K562 (cell line): ENCODE results near the gene GPR68. TPM values are rescaled to one million over a fixed set of nuclear protein-coding genes. Genes with fewer than 3 reads are reported as not detected.

Experiments used
- ATAC-seq: fragments of 200-7000 bp; cut with Tn5 transposase; 3 replicates; pipeline ENCODE4 v1.9.1; 2020; ENCODE audit warnings: moderate library complexity
- BruUV-seq: library from RNA; stranded (reverse); fragments of 400-500 nt; replicated peaks from 2 replicates; lab custom pipeline; 2021; lab: Mats Ljungman, UMichigan
- CTCF ChIA-PET: fragments of 300-600 bp; formaldehyde crosslinking; extraction: SDS; loops from one replicate; lab custom pipeline; 2021; ENCODE audit warnings: low intra/inter-chr PET ratio; lab: Yijun Ruan, JAX
- POLR2A ChIA-PET: fragments of 300-600, 350-650 bp; sonication (Branson Sonifier 250); formaldehyde crosslinking; extraction: SDS; loops from one replicate; lab custom pipeline; 2021; ENCODE audit warnings: antibody characterized with exemption, inconsistent platforms; lab: Yijun Ruan, JAX
- DNase-seq, 4 experiments: peaks; one replicate each; pipeline versions ENCODE4 v3.0.0 to v3.0.0-alpha.2; 2011 to 2018; ENCODE audit warnings: low spot score in 3 of 4, mixed read lengths in 3 of 4; ENCODE audit errors: extremely low read depth in 1 of 4
- FAIRE-seq: peaks from 2 replicates; lab custom pipeline; 2011; peaks lifted over from hg19 to GRCh38; lab: Jason Lieb, UNC
- H2AFZ ChIP-seq: 2 replicates; pipeline ENCODE4 v1.6.0; 2011; ENCODE audit warnings: low read depth, low read length, control low read depth, inconsistent platforms
- H3K27ac ChIP-seq: fragments of 200-600 bp; 3 replicates; pipeline ENCODE4 v1.8.0; 2011; ENCODE audit warnings: low read depth, mild to moderate bottlenecking, control low read depth, inconsistent platforms, low read length, moderate library complexity, mixed read lengths; ENCODE audit errors: extremely low read depth
- H3K27me3 ChIP-seq, 2 experiments: fragments of 300-600 bp in 1 of 2; 2 replicates in 1 of 2; 3 replicates in 1 of 2; pipeline versions ENCODE4 v1.6.0 to v1.8.0; 2011; ENCODE audit warnings: inconsistent platforms in 2 of 2, low read length in 2 of 2, mild to moderate bottlenecking in 1 of 2, mixed read lengths in 1 of 2, moderate library complexity in 1 of 2; ENCODE audit not compliant: control insufficient read depth in 2 of 2, insufficient read depth in 2 of 2
- H3K36me3 ChIP-seq: fragments of 300-600 bp; 3 replicates; pipeline ENCODE4 v1.8.0; 2011; ENCODE audit warnings: mild to moderate bottlenecking, low read length, inconsistent platforms; ENCODE audit not compliant: control insufficient read depth, insufficient read depth
- H3K4me1 ChIP-seq, 2 experiments: fragments of 200-600 bp in 1 of 2; replicated peaks in 1 of 2; 2 replicates in 1 of 2; 3 replicates in 1 of 2; pipeline versions ENCODE4 v1.5.1 to v1.8.0; 2011; ENCODE audit warnings: inconsistent platforms in 2 of 2, low read length in 2 of 2, mild to moderate bottlenecking in 1 of 2, mixed read lengths in 1 of 2, moderate library complexity in 1 of 2; ENCODE audit not compliant: control insufficient read depth in 2 of 2, insufficient read depth in 2 of 2
- H3K4me2 ChIP-seq: 2 replicates; pipeline ENCODE4 v1.6.1; 2011; ENCODE audit warnings: low read length, control low read depth, inconsistent platforms, mixed read lengths; ENCODE audit not compliant: insufficient read depth
- H3K4me3 ChIP-seq: fragments of 200-600 bp; sonication (generic), shearing (Covaris generic); 2 replicates; pipeline ENCODE4 v1.5.1; 2016; ENCODE audit warnings: control low read depth, inconsistent platforms
- H3K79me2 ChIP-seq: fragments of 200-600 bp; 3 replicates; pipeline ENCODE4 v1.8.0; 2011; ENCODE audit warnings: low read length, inconsistent platforms; ENCODE audit not compliant: control insufficient read depth, insufficient read depth
- H3K9ac ChIP-seq, 2 experiments: 2 replicates each; pipeline versions ENCODE4 v1.6.0 to v1.6.1; 2011; ENCODE audit warnings: low read depth in 2 of 2, low read length in 2 of 2, control low read depth in 1 of 2, inconsistent platforms in 1 of 2, mild to moderate bottlenecking in 1 of 2, mixed read lengths in 1 of 2; ENCODE audit not compliant: insufficient read depth in 1 of 2
- H3K9me1 ChIP-seq: one replicate; pipeline ENCODE4 v1.6.0; 2011; ENCODE audit warnings: inconsistent platforms, mild to moderate bottlenecking, low read length, moderate library complexity; ENCODE audit not compliant: control insufficient read depth, insufficient read depth
- H3K9me3 ChIP-seq: replicated peaks from 2 replicates; pipeline ENCODE4 v1.5.1; 2011; ENCODE audit warnings: low read depth, low read length, inconsistent platforms; ENCODE audit not compliant: control insufficient read depth, insufficient read depth
- H4K20me1 ChIP-seq: replicated peaks from 2 replicates; pipeline ENCODE4 v1.6.1; 2011; ENCODE audit warnings: low read length, inconsistent platforms, mixed read lengths; ENCODE audit not compliant: control insufficient read depth, insufficient read depth
- ATF6 ChIP-seq: sonication (generic); formaldehyde crosslinking; IDR thresholded peaks from 2 replicates; pipeline ENCODE4 v1.4.0; 2020; ENCODE audit warnings: mild to moderate bottlenecking, missing genetic modification reagents
- BRD4 ChIP-seq: fragments of 200-600 bp; sonication (generic); IDR thresholded peaks from 2 replicates; pipeline ENCODE4 v1.6.1; 2017; ENCODE audit warnings: inconsistent platforms
- CBX5 ChIP-seq: IDR thresholded peaks from 2 replicates; pipeline ENCODE4 v1.6.1; 2014; ENCODE audit warnings: low read depth, borderline replicate concordance
- HMBOX1 ChIP-seq: sonication (generic); IDR thresholded peaks from 2 replicates; pipeline ENCODE4 v1.6.1; 2016
- KAT8 ChIP-seq: fragments of 450-650 bp; IDR thresholded peaks from 2 replicates; pipeline ENCODE4 v1.6.1; 2016; ENCODE audit warnings: low read depth, mild to moderate bottlenecking
- KHSRP ChIP-seq: fragments of 450-650 bp; IDR thresholded peaks from 2 replicates; pipeline ENCODE4 v1.6.1; 2017
- ZNF217 ChIP-seq: sonication (generic); formaldehyde crosslinking; IDR thresholded peaks from 2 replicates; pipeline ENCODE4 v1.8.0; 2022; ENCODE audit warnings: mild to moderate bottlenecking, missing genetic modification reagents
- ZSCAN32 ChIP-seq: fragments of 450-650 bp; formaldehyde crosslinking; IDR thresholded peaks from 2 replicates; pipeline ENCODE4 v1.4.0; 2020; ENCODE audit warnings: mild to moderate bottlenecking, moderate library complexity
- WGBS: fragments of 100-300 bp; shearing (Covaris generic); methylation state at CpG from one replicate; pipeline ENCODE4 v1.1.6; 2016; ENCODE audit warnings: low coverage, mixed read lengths; ENCODE audit not compliant: insufficient coverage; ENCODE audit errors: missing lambda C conversion rate; 5-methylcytosine and 5-hydroxymethylcytosine counted together
- in situ Hi-C: fragments of 300-500 bp; cut with MboI; formaldehyde crosslinking; loops from 4 replicates; pipeline ENCODE4 v1.15.0; 2018; ENCODE audit warnings: inconsistent platforms, mixed read lengths
- intact Hi-C: fragments of 100-400 bp; cut with micrococcal nuclease; formaldehyde crosslinking; loops from 2 replicates; pipeline ENCODE4 v1.14.2; 2022
- polyA plus RNA-seq, 8 experiments: library from polyadenylated mRNA; depleted of rRNA in 4 of 8; stranded (reverse) in 5 of 8; unstranded in 3 of 8; fragments of >200 nt; fragmentation: Nextera tagmentation in 2 of 8; fragmentation: Illumina TruSeq in 1 of 8; extraction: Ambion mirVana in 2 of 8; extraction: Trizol in 1 of 8; gene quantifications; 2 replicates each; pipeline versions ENCODE4 v1.2.1 to v1.2.3, GENCODE V29; 2011 to 2014; ENCODE audit warnings: inconsistent platforms in 1 of 8, missing spikeins in 1 of 8
- total RNA-seq, 7 experiments: library from RNA; depleted of rRNA in 6 of 7; stranded (reverse); fragments of >200 nt in 6 of 7; fragmentation: Illumina TruSeq in 2 of 7; extraction: Trizol in 2 of 7; gene quantifications; 2 replicates each; pipeline versions ENCODE4 v1.2.1 to v1.2.3, GENCODE V29; 2011 to 2021; ENCODE audit warnings: low replicate concordance in 1 of 7

The GPR68 gene
- total and polyA plus RNA-seq, 9 of the 15 experiments (the other 6 are each of a cell fraction or from before 2014, with no cell fraction given): 0.41 to 9.4 (median 3.7) TPM

DNA sequence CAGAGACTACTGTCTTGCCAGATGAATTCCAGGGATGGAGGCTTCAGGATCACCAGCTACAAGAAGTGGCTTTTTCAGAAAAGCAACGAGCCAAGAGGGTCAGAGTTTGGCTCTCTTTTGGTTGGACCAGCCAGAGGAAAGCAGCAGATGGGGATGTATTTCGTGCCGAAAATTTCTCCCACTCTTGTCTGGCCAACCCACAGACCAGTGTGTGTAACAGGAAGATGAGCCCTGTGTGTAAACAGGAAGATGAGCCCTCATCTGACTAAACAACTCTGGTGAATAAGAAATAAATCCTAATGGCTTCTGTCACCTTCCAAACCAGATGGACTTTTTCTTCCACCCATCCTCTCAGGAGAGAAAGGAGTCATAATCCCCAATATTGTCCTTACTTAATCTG, 13.1 kb downstream of the GPR68 start:
- Histone ChIP-seq H2AFZ (no peak overlapping the region), H3K9me3 (no peaks in the 10 kb centered on the region), H3K9ac (no peak overlapping the region), H3K4me2 (no peak overlapping the region), H4K20me1 (no peaks in the 10 kb centered on the region), H3K27me3 (no peaks in the 10 kb centered on the region), H3K9me1 (no peaks in the 10 kb centered on the region), H3K4me3 (no peak overlapping the region), H3K4me1 (peaks cover 8 to 19% of the 10 kb centered on the region in 2 experiments)
- FAIRE-seq: no peak
- intact Hi-C loops (no loop called here), in situ Hi-C loops (no loop called here)
- 69% methylated on average over 3 of the region's 3 CpGs for WGBS
- POLR2A ChIA-PET: interaction anchor here (0.7 kb wide), 1 partner anchor 10 kb away, joined by 3 read pairs; no protein-coding TSS in a partner anchor
- no peak for ATAC-seq
- CTCF ChIA-PET: no interaction called here
- no TSS peak for BruUV-seq
- no peak for DNase-seq
- TF ChIP-seq HMBOX1 (no peak), BRD4 (no peak), ATF6 (CRISPR knock-in tag) (no peak), ZSCAN32 (CRISPR knock-in tag) (no peak), ZNF217 (CRISPR knock-in tag) (no peak), KAT8 (no peak), CBX5 (no peak), KHSRP (no peak)
- TF ChIP-seq, all 486 proteins: peak for 0
- Histone ChIP-seq H3K79me2 (no peaks in the 10 kb centered on the region), H3K27ac (no peak overlapping the region), H3K36me3 (no peaks in the 10 kb centered on the region)
